ENCODE measurements around the gene SPARC.

GRCh38 chr5:151619812-151620460 lies 66.8 kb downstream of the SPARC start:
- TF ChIP-seq, protein P1, sequence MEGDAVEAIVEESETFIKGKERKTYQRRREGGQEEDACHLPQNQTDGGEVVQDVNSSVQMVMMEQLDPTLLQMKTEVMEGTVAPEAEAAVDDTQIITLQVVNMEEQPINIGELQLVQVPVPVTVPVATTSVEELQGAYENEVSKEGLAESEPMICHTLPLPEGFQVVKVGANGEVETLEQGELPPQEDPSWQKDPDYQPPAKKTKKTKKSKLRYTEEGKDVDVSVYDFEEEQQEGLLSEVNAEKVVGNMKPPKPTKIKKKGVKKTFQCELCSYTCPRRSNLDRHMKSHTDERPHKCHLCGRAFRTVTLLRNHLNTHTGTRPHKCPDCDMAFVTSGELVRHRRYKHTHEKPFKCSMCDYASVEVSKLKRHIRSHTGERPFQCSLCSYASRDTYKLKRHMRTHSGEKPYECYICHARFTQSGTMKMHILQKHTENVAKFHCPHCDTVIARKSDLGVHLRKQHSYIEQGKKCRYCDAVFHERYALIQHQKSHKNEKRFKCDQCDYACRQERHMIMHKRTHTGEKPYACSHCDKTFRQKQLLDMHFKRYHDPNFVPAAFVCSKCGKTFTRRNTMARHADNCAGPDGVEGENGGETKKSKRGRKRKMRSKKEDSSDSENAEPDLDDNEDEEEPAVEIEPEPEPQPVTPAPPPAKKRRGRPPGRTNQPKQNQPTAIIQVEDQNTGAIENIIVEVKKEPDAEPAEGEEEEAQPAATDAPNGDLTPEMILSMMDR (IDR thresholded peaks at IDR 0.05), result no peak
- no peak for TF ChIP-seq POLR2A (IDR thresholded peaks at IDR 0.05)

Data from Peyer's patch (tissue), 4 donors.